Lower leg skin (tissue), 4 donors: ENCODE measurements around the gene SDK1. TPM values are rescaled to one million over a fixed set of nuclear protein-coding genes. Genes with fewer than 3 reads are reported as not detected.

ENCODE experiments used
- DNase-seq, 2 donors: peaks; one replicate each; pipeline ENCODE4 v3.0.0-alpha.2; 2019; ENCODE audit warnings: low spot score in 2 of 2
- H3K4me3 ChIP-seq: fragments of 200-600 bp; sonication (generic); 2 replicates; pipeline ENCODE4 v1.5.1; 2017; ENCODE audit warnings: mild to moderate bottlenecking, low read depth; ENCODE audit not compliant: poor library complexity, severe bottlenecking
- POLR2A ChIP-seq, 2 donors: fragments of 450-650 bp; IDR thresholded peaks; one replicate each; pipeline ENCODE4 v1.6.1; 2016 to 2017; ENCODE audit warnings: antibody characterized with exemption in 2 of 2, mild to moderate bottlenecking in 1 of 2, moderate library complexity in 1 of 2
- WGBS, 2 donors: methylation state at CpG; one replicate each; pipeline ENCODE4 v1.1.5; 2018; 5-methylcytosine and 5-hydroxymethylcytosine counted together
- intact Hi-C: fragments of 100-400 bp; cut with DNase I; formaldehyde crosslinking; loops from one replicate; pipeline ENCODE4 v1.15.0; 2023; ENCODE audit warnings: low total_unique reads
- total RNA-seq, 4 donors: library from RNA; depleted of rRNA; stranded (reverse); fragments of >200 nt; gene quantifications; one replicate each; pipeline ENCODE4 v1.1.0, GENCODE V29; 2016
- TF ChIP-seq, protein P1 (sequence below), 3 donors: fragments of 450-650 bp; IDR thresholded peaks; one replicate each; pipeline ENCODE4 v1.5.1; 2016; ENCODE audit warnings: antibody characterized with exemption in 3 of 3, mild to moderate bottlenecking in 3 of 3, moderate library complexity in 2 of 3

The SDK1 gene
- total RNA-seq, 4 donors from 2014 or later = 1.9 to 7.2 (median 5.1) TPM

DNA sequence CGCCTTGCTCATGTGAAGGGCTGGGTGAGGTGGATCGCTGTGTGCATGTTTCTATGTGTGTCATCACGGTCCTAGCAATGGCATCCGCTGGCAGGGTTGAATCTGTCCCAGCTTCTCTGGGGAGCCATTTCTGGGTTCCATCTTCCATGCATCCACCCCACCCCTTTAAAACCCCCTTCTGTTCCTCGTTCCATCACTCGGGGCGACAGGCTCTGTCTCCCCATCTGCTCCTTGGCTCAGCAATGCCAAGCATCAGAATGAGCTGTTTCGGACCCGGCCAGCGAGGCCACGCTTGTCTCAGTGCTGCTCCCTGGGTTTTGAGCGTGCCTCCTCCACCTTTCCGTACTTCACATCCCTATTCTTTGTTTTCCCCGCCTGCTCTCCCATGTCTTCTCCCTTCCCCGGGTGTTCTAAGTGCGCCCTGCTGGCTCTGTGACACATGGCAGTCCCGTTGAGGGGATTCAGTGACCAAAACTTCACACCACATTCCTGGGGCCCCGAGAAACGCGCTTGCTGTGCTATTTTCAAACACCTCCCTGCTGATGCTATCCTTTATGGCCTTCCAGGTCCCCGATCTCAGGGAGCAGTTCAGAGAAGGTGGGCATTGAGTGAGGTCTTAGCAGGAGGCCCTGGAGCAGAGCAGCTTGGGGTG, 827.0 kb downstream of the SDK1 start:
- intact Hi-C loops = no loop called here
- no peak for DNase-seq
- no peak for TF ChIP-seq POLR2A (IDR thresholded peaks at IDR 0.05)
- TF ChIP-seq, protein P1, sequence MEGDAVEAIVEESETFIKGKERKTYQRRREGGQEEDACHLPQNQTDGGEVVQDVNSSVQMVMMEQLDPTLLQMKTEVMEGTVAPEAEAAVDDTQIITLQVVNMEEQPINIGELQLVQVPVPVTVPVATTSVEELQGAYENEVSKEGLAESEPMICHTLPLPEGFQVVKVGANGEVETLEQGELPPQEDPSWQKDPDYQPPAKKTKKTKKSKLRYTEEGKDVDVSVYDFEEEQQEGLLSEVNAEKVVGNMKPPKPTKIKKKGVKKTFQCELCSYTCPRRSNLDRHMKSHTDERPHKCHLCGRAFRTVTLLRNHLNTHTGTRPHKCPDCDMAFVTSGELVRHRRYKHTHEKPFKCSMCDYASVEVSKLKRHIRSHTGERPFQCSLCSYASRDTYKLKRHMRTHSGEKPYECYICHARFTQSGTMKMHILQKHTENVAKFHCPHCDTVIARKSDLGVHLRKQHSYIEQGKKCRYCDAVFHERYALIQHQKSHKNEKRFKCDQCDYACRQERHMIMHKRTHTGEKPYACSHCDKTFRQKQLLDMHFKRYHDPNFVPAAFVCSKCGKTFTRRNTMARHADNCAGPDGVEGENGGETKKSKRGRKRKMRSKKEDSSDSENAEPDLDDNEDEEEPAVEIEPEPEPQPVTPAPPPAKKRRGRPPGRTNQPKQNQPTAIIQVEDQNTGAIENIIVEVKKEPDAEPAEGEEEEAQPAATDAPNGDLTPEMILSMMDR (IDR thresholded peaks at IDR 0.05) = no peak
- WGBS, 2 donors = 91 to 94% methylated on average over 21 of the region's 21 CpGs
- H3K4me3 ChIP-seq = no peak overlapping the region

DNA sequence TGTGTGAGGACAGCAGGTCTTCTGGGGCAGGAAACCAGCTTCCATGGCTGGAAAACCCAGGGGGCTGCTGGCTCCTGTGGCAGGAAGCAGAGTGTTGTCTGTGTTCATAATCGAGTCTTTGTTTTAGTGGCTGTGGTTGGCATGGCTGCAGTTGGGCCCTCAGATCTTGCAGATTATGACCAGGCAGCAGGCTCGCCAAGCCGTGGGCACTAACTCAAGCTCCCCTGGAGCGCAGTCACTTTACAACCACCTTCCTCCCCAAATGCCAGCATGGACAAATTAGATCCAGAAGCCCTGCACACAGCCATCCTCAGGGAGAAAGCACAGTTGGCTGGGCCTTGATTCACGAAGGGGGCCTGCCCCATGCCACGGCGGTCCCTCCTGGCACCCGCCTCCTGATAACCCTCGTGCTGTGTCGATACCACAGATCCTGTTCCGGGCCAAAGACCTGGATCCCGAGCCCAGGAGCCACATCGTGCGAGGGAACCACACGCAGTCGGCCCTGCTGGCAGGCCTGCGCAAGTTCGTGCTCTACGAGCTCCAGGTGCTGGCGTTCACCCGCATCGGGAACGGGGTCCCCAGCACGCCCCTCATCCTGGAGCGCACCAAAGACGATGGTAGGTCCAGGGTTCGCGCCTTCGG, 828.5 kb downstream of the SDK1 start:
- WGBS, 2 donors = 86 to 90% methylated on average over 27 to 28 of the region's 29 CpGs
- no peak overlapping the region for H3K4me3 ChIP-seq
- no peak for TF ChIP-seq POLR2A (IDR thresholded peaks at IDR 0.05)
- TF ChIP-seq, protein P1 (IDR thresholded peaks at IDR 0.05) = no peak
- intact Hi-C loops = no loop called here
- no peak for DNase-seq

DNA sequence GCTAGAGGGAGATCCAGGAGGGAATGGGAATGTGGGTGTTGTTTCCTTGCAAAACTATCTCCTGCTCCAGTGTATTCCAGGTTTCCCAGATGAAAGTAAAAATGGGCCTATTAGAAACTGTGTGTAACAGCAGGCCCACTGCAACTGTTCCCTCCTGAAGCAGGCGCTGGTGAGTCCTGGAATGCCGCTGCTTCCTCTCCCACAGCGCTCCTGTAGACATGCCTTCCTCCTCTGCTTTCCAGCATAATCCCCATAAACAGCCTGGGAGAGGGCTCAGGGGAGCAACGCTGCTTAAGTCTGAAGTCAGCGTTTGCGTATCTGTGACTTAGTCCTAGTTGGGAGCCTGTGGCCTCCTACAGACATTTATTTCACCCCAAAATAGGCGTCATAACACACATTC, 830.0 kb downstream of the SDK1 start:
- intact Hi-C loops = no loop called here
- H3K4me3 ChIP-seq = no peak overlapping the region
- TF ChIP-seq, protein P1 (IDR thresholded peaks at IDR 0.05) = no peak
- no peak for TF ChIP-seq POLR2A (IDR thresholded peaks at IDR 0.05)
- 92 to 95% methylated on average over 7 of the region's 7 CpGs for WGBS, 2 donors
- no peak for DNase-seq

DNA sequence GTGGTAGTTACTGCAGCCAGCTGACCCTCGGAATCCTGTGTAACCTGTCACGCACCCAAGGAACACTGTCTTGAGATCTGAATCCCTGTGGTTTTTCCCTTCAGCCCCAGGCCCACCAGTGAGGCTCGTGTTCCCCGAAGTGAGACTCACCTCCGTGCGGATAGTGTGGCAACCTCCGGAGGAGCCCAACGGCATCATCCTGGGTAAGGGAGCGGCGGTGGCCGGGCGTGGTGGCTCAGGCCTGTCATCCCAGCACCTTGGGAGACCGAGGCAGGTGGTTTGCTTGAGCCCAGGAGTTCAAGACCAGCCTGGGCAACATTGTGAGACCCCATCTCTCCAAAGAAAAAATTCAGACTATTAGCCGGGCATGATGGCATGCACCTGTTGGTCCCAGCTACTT, 831.2 kb downstream of the SDK1 start:
- TF ChIP-seq, protein P1 (IDR thresholded peaks at IDR 0.05) = no peak
- TF ChIP-seq POLR2A (IDR thresholded peaks at IDR 0.05) = no peak
- 92 to 97% methylated on average over 14 of the region's 14 CpGs for WGBS, 2 donors
- no peak for DNase-seq

DNA sequence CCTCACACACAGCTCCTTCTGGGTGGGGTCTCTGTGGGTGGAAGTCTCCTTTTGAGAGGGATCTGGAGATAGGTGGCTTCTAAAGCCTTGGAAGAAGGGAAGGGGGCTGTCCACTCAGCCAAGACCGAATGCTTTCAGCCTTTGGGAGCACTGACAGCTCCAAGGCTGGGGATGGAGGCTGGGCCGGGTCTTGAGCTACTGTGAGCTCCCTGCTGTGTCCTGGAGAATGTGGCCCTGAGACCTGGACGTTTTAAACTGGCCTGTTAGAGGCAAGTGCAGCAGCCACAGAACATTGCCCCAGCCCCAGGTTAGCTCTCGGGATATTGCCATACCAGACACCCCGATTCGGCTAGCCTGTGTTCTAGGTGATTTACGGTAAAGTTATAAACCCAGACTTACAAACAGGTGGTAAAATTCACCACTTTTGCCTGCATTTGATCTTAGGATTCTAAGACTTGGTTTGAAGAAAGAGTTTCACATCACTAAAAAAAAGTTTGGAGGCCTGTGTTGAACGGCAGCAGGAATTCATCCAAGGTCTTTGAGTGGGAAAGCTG, 832.5 kb downstream of the SDK1 start:
- DNase-seq = no peak
- TF ChIP-seq, protein P1 (IDR thresholded peaks at IDR 0.05) = no peak
- no peak for TF ChIP-seq POLR2A (IDR thresholded peaks at IDR 0.05)
- intact Hi-C loops = no loop called here
- WGBS, 2 donors = 78 to 86% methylated on average over 8 of the region's 8 CpGs
- H3K4me3 ChIP-seq = no peak overlapping the region

More for the DNA sequence above, 831.2 kb downstream of the SDK1 start:
- H3K4me3 ChIP-seq = no peak overlapping the region
- intact Hi-C loops = no loop called here
